Measurements from ENCODE around the gene CCDC154.
"Not testable (repeated sequence)": the region's sequence is repeated elsewhere in the genome, so short reads cannot be mapped to it uniquely, and the experiment has no call there.

CCDC154 gene

GRCh38 chr16:1455190-1456171 is 11.1 kb upstream of the CCDC154 start:
- DNase-seq (ENCODE audit: low read depth): no peak

- no peak for DNase-seq (ENCODE audit: low read depth)
Measured at GRCh38 chr16:1454561-1454960, 10.2 kb upstream of the CCDC154 start.

- no peak for DNase-seq (ENCODE audit: low read depth)
Measured at GRCh38 chr16:1453316-1453715, 9.0 kb upstream of the CCDC154 start.

- DNase-seq (ENCODE audit: low read depth): no peak
Measured at GRCh38 chr16:1452530-1452929, 8.2 kb upstream of the CCDC154 start.

- no peak for DNase-seq (ENCODE audit: low read depth)
Measured at GRCh38 chr16:1451702-1452392, 7.5 kb upstream of the CCDC154 start.

GRCh38 chr16:1450841-1451240 is 6.5 kb upstream of the CCDC154 start:
- DNase-seq (ENCODE audit: low read depth): no peak

- DNase-seq (ENCODE audit: low read depth): no peak
Measured at GRCh38 chr16:1450218-1450617, 5.9 kb upstream of the CCDC154 start.

- DNase-seq (ENCODE audit: low read depth): no peak
Measured at GRCh38 chr16:1449201-1449788, 4.9 kb upstream of the CCDC154 start.

- DNase-seq (ENCODE audit: low read depth): no peak
Measured at GRCh38 chr16:1448536-1449116, 4.3 kb upstream of the CCDC154 start.

- no peak for DNase-seq (ENCODE audit: low read depth)
Measured at GRCh38 chr16:1447965-1448364, 3.6 kb upstream of the CCDC154 start.

- DNase-seq (ENCODE audit: low read depth): no peak
Measured at GRCh38 chr16:1446296-1447080, 2.1 kb upstream of the CCDC154 start.

- no peak for DNase-seq (ENCODE audit: low read depth)
Measured at GRCh38 chr16:1445518-1446203, 1.3 kb upstream of the CCDC154 start.

- no peak for DNase-seq (ENCODE audit: low read depth)
Measured at GRCh38 chr16:1444730-1445517, 568 bp upstream of the CCDC154 start.

- DNase-seq (ENCODE audit: low read depth): no peak
Measured at GRCh38 chr16:1443403-1443973, 868 bp downstream of the CCDC154 start.

GRCh38 chr16:1442697-1443096 is 1.7 kb downstream of the CCDC154 start:
- DNase-seq (ENCODE audit: low read depth): no peak

- no peak for DNase-seq (ENCODE audit: low read depth)
Measured at GRCh38 chr16:1441391-1441829, 2.9 kb downstream of the CCDC154 start.

- not testable (repeated sequence) for DNase-seq (ENCODE audit: low read depth)
Measured at GRCh38 chr16:1439699-1440074, 4.7 kb downstream of the CCDC154 start.

- no peak for DNase-seq (ENCODE audit: low read depth)
Measured at GRCh38 chr16:1439058-1439698, 5.2 kb downstream of the CCDC154 start.
